ENCODE data around the gene KDM5A. TPM values are rescaled to one million over a fixed set of nuclear protein-coding genes. Genes with fewer than 3 reads are reported as not detected.

KDM5A gene
- total RNA-seq, 2 donors from 2014 or later = 19.3 to 20.9 TPM

GRCh38 chr12:243381-243780, 145.7 kb downstream of the KDM5A start:
- no peak for TF ChIP-seq CTCF (IDR thresholded peaks at IDR 0.05)
- peak; percentile 21 for DNase-seq (ENCODE audit: low spot score)
- peaks cover 0 to 14% of the 10 kb centered on the region in 2 donors for H3K9me3 ChIP-seq
- no peaks in the 10 kb centered on the region for H3K27me3 ChIP-seq
- H3K4me3 ChIP-seq = no peak overlapping the region
- no peaks in the 10 kb centered on the region for H3K36me3 ChIP-seq
- no peak overlapping the region for H3K27ac ChIP-seq
- H3K4me1 ChIP-seq = no peaks in the 10 kb centered on the region

DNA sequence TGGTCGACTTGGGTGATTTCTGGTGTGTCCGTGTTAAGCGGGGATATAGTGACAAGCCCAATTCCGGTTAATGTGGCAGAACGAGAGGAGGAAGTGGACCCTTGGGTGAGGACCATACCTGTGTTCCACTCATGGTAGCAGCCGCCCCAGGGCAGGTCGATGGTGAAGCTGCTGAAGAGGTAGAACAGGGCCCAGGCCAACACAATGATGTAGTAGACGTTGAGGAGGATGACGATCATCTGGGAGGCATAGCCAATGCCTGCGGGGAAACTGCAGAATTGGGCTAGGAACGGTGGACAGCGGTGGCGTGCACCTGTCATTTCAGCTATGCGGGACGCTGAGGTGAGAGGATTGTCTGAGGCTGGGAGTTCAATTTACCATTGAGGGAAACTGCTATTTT, 146.6 kb downstream of the KDM5A start:
- H3K27me3 ChIP-seq = no peaks in the 10 kb centered on the region
- no peaks in the 10 kb centered on the region for H3K36me3 ChIP-seq
- peak; percentile 44 for DNase-seq (ENCODE audit: low spot score)
- H3K4me3 ChIP-seq = no peak overlapping the region
- no peaks in the 10 kb centered on the region for H3K4me1 ChIP-seq
- H3K27ac ChIP-seq = no peak overlapping the region
- peaks cover 0 to 6% of the 10 kb centered on the region in 2 donors for H3K9me3 ChIP-seq
- TF ChIP-seq CTCF (IDR thresholded peaks at IDR 0.05) = no peak

GRCh38 chr12:241266-241665, 147.9 kb downstream of the KDM5A start:
- no peaks in the 10 kb centered on the region for H3K36me3 ChIP-seq
- H3K4me3 ChIP-seq = no peak overlapping the region
- DNase-seq (ENCODE audit: low spot score) = peak; percentile 11
- H3K4me1 ChIP-seq = no peaks in the 10 kb centered on the region
- H3K27ac ChIP-seq = no peak overlapping the region
- H3K9me3 ChIP-seq = peaks cover 0 to 5% of the 10 kb centered on the region in 2 donors
- no peak for TF ChIP-seq CTCF (IDR thresholded peaks at IDR 0.05)
- no peaks in the 10 kb centered on the region for H3K27me3 ChIP-seq

DNA sequence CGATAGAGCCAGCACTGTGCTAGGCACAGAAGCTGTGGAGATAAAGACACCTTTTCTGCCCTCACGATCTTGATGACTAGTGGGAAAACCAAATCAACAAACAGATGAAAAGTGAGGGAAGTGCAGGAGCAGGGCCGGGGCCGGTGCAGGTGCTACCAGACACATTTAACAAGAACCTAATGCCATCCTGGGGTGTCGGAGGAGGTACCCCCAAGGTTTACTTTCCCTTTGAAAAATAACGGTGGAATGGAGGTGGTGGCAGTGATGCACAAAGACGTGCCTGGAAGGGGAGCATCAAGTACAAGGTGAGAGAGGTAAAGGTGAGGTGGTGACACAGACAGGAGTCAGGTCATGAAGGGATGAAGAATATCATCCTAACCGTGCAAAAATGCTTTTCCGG, 148.6 kb downstream of the KDM5A start:
- no peak for TF ChIP-seq CTCF (IDR thresholded peaks at IDR 0.05)
- Histone ChIP-seq H3K4me3 (no peak overlapping the region), H3K27ac (no peak overlapping the region), H3K4me1 (no peaks in the 10 kb centered on the region), H3K9me3 (peaks cover 0 to 11% of the 10 kb centered on the region in 2 donors), H3K27me3 (no peaks in the 10 kb centered on the region), H3K36me3 (no peaks in the 10 kb centered on the region)
- peak; percentile 23 for DNase-seq (ENCODE audit: low spot score)

DNA sequence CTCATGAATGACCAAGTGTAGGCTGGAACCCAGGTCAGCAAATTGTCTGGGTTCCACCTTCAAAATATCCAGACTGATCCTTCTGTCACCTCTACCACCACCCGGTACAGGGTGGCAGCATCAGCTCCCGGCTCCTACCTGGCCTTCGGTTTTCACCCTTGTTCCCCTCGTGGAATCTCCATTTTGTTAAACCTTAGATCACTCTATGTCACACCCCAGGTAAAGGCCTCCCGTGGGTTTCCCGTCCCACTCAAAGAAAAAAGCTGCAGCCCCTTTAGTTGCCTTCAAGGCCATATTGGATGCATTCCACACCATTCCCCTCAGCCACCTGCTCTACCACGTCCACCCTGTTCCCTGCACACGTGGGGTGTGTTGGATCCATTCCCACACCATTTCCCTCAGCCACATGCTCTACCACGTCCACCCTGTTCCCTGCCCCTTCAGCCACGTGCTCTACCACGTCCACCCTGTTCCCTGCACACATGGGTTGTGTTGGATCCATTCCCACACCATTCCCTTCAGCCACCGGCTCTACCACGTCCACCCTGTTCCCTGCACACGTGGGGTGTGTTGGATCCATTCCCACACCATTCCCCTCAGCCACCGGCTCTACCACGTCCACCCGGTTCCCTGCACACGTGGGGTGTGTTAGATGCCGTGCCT, 150.3 kb downstream of the KDM5A start:
- no peak overlapping the region for H3K27ac ChIP-seq
- peaks cover 0 to 13% of the 10 kb centered on the region in 2 donors for H3K9me3 ChIP-seq
- no peaks in the 10 kb centered on the region for H3K4me1 ChIP-seq
- no peaks in the 10 kb centered on the region for H3K36me3 ChIP-seq
- no peak overlapping the region for H3K4me3 ChIP-seq
- no peak for DNase-seq (ENCODE audit: low spot score)
- H3K27me3 ChIP-seq = no peaks in the 10 kb centered on the region
- TF ChIP-seq CTCF (IDR thresholded peaks at IDR 0.05) = no peak

GRCh38 chr12:238116-238515, 151.0 kb downstream of the KDM5A start:
- Histone ChIP-seq H3K27ac (no peak overlapping the region), H3K27me3 (no peaks in the 10 kb centered on the region), H3K4me1 (no peaks in the 10 kb centered on the region), H3K9me3 (peaks cover 0 to 13% of the 10 kb centered on the region in 2 donors), H3K4me3 (no peak overlapping the region), H3K36me3 (no peaks in the 10 kb centered on the region)
- no peak for DNase-seq (ENCODE audit: low spot score)
- no peak for TF ChIP-seq CTCF (IDR thresholded peaks at IDR 0.05)
